Fibroblast of skin of back (primary cell): ENCODE data around the gene SIM2.

Experiments used
- DNase-seq: peaks from one replicate; pipeline ENCODE4 v3.0.0-alpha.2; 2013

The SIM2 gene

DNA sequence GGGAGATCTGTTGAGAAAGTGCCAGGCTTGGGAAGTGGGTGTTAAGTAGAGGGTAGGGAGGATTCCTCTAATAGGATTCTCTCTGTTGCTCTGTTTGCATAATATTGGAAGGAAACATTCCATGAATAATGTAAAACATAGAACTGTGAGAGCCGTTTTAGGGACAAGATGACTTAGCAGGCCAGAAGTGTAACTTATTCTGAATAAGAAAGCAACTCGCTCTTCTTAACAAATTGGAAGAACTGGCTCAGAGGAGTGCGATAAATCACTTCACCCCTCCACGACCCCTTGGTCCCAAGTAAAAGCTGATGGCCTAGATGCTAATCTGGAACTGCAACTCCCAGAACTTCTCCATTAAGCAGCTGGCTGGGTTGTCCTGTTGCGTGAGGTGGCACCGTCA, 19.1 kb downstream of the SIM2 start:
- no peak for DNase-seq

DNA sequence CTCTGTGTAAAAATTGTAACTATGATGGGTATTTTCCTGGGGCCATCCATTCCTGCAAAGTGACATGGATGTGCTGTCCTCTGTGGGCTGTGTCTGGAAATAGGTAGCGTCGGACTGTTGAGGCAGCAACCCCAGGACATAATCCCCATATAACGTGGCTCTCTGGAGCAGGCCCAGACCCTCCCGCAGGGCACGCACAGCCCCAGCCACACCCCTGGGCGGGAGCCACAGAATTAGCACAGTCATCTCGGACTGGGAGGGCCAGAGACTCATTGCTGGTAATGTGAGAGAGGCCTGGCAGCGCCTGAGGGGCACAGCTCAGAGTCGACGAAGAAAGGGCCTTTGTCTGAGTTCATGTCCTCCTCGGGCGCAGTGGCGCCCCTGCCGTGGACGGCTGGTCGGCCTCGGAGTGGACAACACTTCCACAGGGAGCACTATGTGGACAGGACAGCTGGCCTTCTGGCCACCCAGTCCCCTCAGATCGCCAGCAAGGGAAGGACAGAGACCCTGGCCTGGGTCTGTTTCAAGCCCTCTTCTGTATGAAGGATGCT, 20.1 kb downstream of the SIM2 start:
- no peak for DNase-seq

DNA sequence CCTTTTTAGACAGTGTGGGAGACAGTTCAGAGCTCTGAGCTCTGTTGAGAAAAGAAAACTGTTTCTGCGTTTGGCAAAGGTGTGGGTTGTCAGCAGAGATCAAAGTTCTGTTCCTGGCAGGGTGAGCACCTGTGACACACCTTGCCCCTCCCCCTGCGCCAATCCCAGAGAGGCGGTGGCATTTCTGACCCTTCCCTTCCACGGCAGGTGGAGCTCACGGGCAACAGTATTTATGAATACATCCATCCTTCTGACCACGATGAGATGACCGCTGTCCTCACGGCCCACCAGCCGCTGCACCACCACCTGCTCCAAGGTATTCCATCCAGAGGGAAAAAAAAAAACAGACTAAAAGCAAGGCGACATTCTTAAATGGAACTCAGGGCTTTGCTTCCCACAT, 20.7 kb downstream of the SIM2 start:
- DNase-seq: no peak

DNA sequence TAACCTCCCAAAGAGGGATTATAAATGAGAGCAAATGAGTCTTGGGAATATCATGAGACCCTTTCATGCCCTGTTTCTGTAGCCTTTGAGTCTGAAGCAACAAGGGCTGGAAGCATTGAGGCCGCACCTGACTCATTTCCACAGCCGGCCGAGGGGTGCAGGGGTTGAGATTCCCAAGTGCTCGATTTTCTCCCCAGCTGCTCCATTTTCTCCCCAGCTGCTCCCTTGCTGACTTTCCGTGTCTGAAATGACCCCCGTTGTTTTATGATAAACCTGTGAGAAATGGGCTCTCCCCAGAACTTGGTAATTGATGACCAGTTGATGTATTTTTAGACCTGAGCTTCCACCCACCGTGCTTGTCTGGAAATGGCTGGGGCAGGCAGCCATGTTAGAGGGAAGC, 22.9 kb downstream of the SIM2 start:
- DNase-seq: no peak

DNA sequence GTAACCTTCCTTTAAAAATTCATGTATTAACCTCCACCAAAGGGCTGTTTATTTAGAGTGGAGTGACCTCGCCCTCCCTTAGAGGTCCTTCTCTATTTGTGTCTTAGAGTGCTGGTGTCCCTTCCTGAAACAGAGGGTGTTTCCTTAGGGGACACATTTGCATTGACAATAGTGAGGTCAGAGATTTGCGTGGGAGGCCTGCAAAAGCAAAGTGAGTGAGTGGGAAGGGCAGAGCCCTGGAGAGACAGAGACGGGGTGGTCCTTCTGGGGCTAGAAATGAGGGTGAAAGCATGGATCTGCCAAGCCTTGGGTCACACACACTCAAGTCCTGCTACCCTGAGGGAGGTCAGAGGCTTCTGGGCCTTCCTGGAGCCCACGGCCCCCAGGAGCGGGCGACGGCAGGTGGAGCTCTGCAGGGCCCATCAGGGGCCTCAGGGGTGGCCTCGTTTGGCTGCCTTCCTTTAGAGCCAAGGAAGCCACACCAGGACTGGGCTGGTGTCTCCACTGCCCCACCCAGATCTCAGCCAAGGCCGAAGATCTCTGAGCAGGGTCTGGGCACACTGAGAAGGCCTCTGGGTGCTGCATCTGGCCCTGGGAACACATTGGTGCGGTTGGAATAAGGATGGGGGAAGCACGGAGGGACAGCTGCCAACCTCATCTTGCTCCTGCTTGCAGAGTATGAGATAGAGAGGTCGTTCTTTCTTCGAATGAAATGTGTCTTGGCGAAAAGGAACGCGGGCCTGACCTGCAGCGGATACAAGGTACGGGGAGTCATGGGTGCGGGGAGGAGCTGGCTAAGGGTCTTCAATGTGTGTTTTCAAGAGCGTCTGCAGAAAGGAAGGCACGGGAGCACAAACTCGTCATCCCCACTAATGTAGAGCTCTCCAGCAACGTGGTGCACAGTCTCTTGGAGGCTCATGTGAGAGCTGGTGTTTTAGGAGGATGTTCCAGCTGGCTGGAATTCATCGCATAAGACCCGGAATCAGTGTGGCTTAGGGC, 23.8 kb downstream of the SIM2 start:
- DNase-seq: no peak

DNA sequence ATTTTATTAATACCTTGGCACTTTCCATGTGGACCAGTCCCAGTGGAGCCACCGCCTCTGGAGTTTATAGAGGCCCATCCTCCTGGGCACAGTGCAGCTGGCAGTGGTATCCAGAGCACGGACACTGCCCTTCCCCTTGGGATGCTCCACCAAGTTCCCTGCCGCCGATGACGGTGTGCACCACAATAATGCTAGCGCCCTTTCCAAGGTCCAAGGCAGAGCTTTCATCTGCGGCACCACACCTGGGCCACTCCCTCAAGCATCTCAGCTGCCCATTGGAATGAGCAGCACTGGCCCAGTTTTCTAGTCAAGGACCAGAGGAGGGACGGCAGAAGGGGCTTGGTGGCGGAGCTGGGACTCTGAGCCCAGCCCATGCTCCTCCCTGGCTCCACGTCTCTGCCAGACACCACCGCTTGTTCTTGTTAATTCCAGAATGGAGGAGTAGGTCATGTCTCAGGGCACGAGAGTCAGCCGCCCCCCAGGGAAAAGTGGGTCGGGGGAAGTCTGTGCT, 24.5 kb downstream of the SIM2 start:
- no peak for DNase-seq

DNA sequence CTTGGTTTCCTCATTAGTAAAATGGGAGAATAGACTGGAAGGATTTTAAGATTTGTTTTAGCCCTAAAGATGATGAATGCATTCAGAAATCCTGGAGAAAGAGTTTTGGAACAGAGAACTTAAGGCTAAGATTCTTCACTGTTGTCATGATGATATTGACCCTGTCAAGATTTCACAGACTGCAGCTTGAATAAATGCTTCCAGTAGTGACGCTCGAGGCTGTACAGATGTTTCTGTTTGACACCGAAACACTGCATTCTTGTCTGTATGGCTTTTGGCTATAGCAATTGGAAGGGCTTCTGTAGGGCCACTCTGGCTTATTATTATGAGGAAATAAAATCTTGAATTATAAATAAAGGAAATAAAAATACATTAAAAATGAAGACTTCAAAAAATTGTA, 25.7 kb downstream of the SIM2 start:
- no peak for DNase-seq

DNA sequence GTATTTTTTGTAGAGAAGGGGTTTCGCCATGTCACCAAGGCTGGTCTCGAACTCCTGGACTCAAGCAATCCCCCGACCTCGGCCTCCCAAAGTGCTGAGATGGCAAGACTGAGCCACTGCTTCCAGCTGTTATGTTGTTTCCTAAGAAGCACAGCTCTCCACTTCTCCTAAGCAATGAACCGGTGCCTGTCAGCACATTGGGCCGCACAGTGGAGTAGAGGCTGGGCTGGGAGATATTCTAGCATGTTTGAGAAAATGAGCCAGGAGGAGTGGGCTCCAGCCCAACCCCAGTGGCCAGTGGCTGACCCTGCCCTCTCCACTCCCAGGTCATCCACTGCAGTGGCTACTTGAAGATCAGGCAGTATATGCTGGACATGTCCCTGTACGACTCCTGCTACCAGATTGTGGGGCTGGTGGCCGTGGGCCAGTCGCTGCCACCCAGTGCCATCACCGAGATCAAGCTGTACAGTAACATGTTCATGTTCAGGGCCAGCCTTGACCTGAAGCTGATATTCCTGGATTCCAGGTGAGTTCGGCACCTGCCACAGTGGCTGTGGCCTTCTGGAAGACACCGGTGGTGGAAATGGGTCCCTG, 27.0 kb downstream of the SIM2 start:
- no peak for DNase-seq

DNA sequence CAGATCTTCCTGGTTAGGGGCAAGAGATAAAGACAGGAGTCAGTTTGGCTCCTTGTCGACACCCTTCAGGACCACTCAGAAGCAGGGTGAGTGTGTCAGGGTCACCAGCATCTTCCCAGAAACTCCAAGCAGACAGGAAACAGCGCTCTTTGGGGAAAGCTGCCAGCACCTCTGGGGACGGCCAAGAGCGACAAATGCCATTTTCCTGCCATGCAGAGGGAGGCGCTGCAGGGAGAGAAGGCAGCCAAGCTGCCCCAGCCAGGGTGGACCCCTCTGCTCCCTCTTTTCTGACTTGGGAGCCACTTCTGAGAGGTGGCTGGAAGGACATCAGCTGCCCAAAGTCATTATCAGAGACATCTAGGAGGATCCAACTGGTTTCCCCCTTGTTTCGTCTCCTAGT, 29.0 kb downstream of the SIM2 start:
- DNase-seq: no peak

DNA sequence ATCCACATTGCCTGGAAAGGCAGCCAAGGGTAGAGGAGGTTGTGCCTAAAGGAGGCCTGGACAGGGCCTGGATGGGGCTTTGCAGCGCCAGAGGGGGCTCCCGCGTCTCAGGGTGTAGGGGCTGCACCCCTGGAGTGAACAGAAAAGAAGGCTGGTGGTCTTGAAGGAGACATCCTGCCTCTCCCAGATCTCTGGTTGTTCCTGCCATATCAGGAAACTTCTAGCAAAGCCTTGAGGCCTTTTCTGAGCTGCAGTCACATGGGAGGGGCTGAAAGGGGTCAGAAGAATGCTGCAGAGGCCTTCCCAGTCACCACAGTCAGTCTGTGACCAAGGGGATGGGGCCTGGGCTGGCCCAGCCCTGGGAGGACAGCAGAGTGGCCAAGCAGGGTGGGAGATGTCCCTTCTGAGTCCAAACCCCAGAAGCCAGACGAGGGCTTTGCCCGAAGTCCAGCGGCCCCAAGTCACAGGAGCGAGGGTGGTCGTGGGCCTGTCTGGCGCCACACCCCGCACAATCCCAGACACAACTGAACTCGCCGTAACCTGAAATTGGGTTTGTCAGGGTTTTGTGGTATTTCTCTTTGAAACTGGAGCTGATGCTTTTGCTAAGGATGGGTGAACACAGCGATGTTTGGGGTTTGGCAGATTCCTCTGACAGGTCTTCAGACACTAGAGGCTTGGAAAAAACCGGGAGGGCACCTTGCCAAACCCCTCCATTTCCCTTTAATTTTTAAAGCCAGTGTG, 29.6 kb downstream of the SIM2 start:
- DNase-seq: no peak

DNA sequence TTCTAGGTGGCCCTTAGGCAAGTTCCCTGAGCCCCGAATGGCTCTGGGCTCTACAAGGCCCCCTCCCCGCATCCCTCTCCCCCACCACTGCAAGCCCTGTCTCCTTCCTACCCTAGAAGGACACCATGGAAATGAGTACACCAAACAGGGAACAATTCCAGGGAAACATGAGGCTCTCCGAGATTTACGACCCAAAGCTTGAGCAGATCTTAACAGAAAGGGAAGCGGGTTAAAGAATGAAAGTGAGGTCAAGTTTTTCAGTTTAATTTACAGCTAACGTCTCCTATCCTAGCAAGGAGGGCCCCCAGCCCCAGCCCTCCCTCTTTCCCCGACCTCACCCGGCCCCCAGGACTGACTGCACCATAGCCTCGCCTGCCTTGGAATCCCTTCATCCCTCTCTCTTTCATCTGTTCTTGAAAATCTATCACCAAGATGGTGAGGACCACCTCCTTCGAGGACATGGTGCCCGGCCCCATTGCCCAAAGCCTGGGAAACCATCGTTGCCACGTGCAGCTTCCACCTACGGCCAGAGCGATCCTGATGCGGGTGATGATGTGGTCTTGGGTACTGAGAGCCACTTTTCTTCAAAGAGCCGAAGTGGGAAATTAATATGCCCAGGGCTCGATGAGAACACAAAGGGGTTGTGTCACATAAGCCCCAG, 30.5 kb downstream of the SIM2 start:
- no peak for DNase-seq

DNA sequence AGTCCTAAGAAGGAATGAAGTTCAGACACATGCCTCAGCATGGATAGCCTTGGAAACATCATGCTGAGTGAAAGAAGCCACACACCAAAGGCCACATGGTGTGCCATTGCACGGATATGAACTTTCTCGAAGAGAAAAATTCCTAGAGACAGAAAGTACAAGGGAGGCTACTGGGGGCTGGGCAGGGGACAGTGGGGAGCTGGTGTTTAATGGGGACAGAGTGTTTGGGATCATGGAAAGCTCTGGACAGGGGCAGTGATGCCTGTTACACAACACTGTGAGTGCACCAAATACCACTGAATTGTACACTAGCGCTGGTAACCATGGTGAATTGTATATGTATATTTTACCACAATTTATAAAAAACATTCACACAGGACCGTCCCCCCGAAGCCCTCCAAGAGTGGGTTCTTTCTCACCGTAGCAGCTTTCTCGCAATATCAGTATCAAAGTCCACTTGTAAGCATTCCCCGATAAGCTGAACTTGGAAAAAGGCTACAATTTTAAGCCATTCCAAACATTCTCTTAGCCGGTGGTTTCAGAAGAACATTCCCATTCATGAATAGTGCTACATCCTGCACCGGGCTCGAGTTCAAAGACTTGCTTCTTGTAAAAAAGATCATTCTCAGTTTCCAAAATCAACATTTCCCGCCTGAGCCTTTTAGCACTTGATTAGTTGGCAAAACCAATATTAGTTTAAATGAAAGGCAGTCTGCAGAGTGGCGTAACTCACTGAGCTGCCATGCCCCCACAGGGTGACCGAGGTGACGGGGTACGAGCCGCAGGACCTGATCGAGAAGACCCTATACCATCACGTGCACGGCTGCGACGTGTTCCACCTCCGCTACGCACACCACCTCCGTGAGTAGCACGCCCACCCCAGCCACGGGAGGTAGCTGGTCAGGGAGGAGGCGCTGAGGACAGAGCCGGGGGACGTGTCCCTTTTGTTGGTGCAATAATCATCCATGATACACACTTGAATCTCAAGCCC, 31.7 kb downstream of the SIM2 start:
- DNase-seq: no peak

DNA sequence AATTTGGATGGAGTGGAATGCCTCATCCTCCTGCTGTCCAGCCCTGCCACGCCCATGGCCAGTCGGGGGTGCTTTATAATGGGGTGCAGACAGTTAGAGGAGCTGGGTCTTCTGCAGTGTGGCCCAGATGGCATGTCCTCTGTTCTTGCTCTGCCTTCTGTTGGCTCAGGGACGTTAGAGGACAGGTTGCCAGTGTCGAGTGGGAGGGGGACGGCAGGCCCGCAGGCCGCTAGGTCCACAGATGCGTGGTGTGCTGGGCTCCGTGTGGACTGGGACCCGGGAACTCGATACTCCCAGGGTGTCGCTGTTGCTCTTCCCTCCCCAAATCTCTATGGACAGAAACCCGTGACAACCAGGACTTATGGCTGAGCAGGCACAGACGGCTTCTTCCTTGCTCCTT, 33.3 kb downstream of the SIM2 start:
- DNase-seq: no peak

DNA sequence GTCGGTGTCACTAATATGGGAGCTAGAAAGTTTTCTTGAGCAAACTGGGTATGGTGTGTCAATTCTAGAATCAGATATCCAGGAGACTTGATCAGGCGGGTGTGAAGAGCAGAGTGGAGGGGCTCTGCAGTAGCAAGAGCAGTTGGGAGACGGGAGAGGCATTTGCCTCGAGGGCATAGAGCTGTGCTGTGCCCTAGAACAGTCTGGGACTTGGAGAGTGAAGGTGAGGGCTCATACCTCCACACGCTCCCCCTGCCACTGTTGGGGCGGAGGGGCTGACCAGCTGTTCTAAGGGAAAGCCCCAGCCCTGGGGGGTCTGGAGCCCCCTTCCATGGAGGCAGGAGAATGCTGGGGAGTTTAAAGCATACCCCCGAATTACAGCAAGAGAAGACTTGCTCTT, 33.8 kb downstream of the SIM2 start:
- DNase-seq: no peak

DNA sequence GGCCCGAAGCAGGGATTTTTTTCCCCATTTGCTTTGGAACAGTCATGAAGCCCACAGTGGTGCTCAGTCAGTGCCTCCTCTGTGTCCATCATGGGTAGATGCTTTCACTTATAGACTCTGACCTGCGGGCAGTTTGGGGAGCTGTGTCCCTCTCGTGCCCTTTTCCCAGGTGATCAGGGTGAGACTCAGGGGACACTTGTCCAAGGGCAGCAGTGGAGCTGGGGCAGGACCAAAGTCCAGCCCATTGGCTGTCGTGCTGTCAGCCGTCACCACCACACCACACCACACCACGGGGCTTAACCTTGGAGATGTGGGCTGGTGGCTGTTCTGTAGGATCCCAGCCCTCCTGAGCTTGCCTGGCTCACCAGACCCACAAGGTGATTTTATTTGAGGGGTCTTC, 34.9 kb downstream of the SIM2 start:
- DNase-seq: no peak

DNA sequence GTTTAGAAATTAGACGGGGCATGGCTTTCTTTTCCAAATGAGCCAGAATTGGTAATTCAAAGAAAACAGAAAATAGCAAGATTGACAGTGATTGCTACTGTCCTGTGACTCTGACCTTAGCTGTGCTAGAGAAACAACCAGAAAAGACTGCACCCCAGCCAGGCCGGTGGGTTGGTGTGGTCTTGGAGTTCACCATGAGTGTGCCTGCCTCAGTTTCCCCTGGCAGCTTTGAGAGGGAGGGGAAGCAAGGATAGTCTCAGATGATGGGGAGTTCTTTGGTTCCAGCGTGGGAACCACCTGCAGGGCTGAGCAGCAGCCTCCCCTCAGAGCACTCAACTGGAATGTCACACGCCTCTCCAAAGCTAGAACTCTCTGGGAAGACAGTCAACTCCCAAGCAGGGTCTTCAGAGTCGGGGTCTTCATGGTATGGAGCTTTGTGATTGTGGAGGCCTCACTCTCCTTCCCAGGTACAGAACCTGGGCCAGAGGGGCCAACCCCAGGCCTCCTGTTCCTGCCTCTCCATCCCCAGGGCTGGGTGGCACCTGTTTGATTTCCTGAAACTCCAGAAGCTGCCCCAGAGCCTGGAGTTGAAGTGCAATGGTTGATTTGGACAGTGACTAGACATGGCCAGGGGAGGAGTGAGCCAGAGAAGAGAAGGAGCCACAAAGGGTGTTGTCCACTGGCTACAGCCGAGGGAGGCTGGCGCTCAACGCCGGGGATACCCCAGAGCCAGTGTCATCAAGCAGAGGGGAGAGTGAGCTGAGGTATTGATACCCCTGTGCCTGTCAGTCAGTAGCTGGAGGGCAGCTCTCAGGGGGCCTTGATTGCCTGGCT, 35.7 kb downstream of the SIM2 start:
- no peak for DNase-seq

DNA sequence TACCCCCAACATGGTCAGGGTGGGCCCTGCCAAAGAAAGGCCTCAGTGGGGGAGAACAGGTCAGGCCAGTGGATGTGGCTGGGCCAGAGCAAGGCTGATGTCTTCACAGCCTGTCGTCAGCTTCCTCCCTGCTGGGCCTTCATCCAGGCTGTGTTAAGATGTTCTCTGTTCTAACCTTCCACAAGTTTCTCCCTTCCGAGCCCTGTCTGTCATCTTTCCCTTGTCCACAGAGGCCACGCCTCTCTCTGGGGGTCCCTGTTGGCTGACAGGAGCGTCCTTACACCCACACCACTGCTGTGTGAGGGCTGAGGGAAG, 36.2 kb downstream of the SIM2 start:
- DNase-seq: no peak

DNA sequence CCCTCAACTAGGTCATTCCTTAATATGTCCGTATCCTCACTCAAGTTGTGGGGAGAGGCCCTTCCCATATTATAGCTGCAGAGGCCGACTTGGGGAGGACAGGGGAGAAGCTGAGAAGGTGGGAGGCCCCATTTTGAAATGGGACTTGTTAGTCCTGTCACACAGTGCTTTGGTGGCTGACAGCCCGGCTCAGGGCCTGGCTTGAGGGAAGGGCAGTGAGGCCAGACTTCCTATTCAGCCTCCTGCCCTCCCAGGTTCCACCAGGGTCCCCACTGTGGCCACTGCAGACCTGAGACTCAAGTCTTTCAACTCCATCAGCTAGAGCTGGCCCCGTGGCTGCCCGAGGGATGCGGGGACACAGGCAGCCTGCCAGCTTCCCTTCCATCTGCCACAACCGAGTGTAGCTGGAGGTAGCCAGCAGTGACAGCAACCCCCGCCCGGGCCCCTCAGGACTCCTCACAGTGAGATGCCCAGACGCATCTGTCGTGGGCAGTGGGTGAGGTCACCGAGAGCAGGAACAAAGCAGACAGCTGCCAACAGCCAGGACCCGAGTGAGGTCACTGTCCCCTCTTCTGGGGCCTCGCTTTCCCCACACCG, 36.9 kb downstream of the SIM2 start:
- DNase-seq: no peak

DNA sequence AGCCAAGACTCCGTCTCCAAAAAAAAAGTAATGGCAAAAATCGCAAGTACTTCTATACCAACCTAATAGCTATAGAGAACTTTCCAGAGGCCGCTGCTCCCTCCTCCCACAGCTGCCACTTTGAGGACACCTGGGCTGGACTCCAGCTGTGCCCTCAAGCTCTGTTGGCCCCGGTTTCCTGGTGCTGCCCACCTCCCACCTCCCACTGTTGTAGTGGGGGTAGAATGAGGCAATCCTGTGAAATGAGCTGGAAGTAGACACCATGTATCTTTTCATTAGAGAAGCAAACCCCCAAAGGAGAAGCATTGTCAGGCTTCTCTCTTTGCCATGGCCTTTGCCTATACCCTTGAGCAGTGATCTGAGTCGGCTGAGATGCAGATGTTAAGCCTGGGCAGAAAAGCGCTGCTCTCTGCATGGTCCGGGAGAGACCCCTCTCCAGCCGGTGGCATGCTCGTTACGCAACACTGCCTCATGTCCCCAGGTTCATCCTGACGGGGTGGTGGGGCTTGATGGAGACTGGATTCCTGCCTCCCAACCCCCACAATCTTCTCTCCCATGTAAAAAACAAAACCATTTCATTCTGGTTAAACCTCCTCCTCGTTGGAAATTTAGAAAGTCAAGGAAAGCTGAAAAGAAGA, 39.7 kb downstream of the SIM2 start:
- no peak for DNase-seq
